Epidermal melanocyte (primary cell): Measurements from ENCODE around the gene VPS52.
"Not testable (repeated sequence)": the region's sequence is repeated elsewhere in the genome, so short reads cannot be mapped to it uniquely, and the experiment has no call there.

ENCODE experiments used
- DNase-seq: peaks from one replicate; pipeline ENCODE4 v3.0.0; 2011; ENCODE audit warnings: low spot score; ENCODE audit not compliant: insufficient read length

VPS52 gene

DNA sequence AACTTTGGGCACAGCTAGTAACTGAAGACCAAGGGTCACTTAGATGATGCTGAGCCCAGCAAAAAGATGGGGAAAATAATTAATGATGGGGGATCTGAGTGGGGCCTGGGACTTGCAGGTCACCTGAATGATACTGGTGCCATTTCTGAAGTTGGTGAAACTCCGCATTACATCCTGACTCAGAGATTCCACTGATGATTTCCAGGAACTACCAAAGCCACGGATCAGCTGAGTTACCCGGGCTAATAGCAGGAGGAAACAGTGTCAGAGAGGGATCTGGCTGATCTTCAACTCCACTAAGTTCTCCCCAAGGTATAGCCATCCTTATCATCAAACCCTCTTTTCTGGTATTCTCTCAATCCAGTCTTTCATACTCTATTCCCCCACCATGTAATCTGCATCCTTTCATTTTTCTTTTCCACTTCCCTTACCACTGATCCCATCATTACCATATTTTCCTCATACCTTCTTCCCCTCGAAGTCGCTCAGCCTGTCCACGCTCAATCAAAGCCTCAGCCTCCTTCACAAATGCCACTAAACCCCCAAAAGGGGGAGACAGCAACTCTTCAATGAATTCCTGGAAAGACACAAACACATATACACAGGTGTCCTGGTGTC, 20.2 kb downstream of the VPS52 start:
- DNase-seq: no peak

DNA sequence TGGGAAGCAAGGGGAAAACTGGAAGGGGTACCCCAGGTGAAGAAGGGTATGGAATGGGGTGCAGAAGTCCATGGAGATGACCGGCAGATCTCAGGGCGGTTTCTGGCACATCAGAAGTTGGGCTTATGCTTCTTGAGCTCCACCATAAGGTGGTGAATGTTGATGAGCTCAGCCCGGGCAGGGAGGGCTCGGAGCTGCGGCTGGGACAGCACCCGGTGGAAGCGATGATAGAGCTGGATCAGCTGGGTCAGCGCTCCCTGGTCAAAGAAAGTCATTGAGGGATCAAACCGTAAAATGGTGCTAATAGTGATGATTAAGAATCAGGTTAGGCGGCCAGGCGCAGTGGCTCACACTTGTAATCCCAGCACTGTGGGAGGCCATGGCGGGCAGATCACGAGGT, 20.9 kb downstream of the VPS52 start:
- DNase-seq: no peak

DNA sequence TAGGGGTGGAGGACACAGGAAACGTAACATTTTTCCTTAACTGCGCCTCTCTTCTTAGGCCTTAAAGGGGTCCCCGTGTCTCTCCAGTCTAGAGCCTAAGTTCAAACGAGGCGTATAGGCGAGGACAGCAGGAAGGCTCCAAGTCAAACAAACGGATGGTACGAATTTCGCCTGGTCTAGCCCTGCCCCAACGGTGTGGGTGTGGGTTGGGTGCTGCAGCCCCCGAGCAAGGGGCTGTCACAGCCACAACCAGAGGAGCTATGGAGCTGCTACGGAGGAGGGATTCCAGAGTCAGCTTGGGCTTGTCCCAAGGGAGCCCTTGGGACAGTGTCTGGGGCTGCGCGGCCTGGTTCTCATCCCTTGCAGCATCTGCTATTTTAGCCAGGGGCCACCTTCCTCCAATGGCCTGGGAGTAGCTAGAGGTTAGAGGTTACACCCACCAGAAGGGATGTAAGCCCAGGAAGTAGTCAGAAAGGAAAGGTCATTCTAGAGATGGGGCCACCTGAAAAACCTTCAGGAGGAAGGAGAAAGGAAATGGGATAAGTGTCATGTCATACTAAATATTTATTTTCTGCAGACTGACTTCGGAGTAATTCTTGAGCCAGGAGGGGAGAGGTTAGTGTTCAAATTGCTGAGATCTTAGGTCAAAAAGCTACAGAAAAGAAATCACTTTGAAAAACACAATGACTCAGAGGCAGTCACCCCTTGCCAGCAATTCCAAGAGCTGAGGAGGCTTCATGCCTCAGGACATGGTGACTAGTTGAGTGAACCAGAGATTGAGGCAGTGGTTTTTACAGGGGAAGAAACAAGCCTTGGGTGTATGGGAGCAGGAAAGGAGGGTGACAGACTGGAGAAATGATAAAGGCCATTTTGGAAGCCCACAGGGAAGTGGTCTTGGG, 21.7 kb downstream of the VPS52 start:
- no peak for DNase-seq

GRCh38 chr6:33248932-33249731, 22.5 kb downstream of the VPS52 start:
- peak; percentile 86 for DNase-seq

- no peak for DNase-seq
Measured at GRCh38 chr6:33248643-33248931, 23.1 kb downstream of the VPS52 start.

GRCh38 chr6:33247977-33248642, 23.6 kb downstream of the VPS52 start:
- DNase-seq: peak; percentile 59

DNA sequence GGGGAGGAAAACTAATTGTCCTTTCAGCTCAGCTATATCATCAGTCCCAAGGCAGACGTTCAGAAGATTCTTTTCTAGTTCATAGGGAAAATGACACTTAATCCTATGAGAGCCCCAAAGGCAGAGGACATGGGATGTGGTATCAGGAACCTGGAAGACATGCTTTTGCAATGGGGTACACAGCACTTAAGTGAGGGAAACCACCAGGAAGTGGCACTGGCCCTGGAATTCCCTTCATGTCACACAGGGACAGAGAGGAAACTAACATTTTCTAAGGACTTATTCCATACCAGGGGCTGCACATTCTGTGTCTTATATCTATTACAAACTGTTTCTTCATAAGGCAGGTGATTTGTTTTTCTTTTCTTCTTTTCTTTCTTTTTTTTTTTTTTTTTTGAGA, 28.2 kb downstream of the VPS52 start:
- no peak for DNase-seq

- no peak for DNase-seq
Measured at GRCh38 chr6:33241968-33242367, 29.7 kb downstream of the VPS52 start.

DNA sequence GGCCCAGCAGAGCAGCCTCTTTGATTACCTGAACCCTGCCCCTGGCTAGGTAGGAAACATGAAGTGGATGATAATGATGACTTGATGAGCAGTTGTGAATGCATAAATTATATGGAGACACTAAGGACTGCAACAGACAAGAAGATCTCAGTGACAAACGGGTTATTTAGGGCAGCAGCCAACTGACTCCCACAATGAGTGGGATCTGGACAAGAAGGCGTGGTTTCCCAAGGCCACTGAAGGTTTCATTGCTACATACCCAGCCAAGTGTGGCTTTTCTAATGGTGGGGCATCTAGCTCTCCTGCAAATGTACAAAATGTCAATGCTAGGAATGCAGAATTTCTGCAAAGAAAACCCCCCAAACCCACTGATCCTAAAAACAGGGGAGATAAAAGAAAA, 33.9 kb downstream of the VPS52 start:
- DNase-seq: no peak

GRCh38 chr6:33236852-33237251, 34.8 kb downstream of the VPS52 start:
- DNase-seq: no peak

GRCh38 chr6:33236328-33236727, 35.3 kb downstream of the VPS52 start:
- no peak for DNase-seq

- DNase-seq: no peak
Measured at GRCh38 chr6:33235221-33235634, 36.4 kb downstream of the VPS52 start.

DNA sequence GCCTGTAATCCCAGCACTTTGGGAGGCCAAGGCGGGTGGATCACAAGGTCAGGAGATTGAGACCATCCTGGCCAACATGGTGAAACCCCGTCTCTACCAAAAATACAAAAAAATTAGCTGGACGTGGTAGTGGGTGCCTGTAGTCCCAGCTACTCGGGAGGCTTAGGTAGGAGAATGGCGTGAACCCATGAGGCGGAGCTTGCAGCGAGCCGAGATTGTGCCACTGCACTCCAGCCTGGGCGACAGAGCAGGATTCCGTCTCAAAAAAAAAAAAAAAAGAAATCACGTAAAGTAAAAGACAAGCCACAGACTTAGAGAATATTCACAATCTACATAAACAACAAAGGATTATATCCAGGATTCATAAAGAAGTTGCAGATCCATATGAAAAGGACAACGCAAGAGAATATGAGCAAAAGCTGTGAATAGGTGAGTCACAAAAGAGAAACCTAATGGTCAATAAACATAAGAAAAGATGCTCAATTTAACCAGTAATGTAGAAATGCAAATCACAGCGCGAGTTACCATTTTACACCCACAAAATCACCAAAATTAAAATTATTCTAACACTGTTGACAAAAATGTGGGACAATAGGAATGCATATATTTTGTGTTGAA, 45.1 kb downstream of the VPS52 start:
- DNase-seq: not testable (repeated sequence)

- no peak for DNase-seq
Measured at GRCh38 chr6:33217681-33218080, 54.0 kb downstream of the VPS52 start.

DNA sequence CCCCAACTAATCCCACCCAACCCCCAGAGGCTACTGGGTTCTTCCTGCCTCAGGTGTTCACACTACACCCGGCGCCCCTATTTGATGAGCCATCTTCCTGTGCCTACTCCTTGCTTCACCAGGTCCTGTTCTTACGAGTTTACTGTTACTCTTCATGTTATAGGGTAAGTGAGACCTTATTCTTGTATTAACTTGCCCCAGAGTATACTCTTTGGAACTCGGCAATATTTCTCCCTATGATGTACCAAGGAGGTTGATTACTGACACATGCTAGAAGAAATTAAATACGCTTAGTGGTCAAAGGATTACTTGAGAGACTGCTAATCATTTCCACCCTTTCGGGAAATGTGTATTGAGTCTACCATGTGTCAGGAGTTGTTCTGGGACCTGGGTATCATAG, 54.4 kb downstream of the VPS52 start:
- no peak for DNase-seq

GRCh38 chr6:33216117-33216649, 55.5 kb downstream of the VPS52 start:
- no peak for DNase-seq

GRCh38 chr6:33215271-33216116, 56.2 kb downstream of the VPS52 start:
- no peak for DNase-seq

DNA sequence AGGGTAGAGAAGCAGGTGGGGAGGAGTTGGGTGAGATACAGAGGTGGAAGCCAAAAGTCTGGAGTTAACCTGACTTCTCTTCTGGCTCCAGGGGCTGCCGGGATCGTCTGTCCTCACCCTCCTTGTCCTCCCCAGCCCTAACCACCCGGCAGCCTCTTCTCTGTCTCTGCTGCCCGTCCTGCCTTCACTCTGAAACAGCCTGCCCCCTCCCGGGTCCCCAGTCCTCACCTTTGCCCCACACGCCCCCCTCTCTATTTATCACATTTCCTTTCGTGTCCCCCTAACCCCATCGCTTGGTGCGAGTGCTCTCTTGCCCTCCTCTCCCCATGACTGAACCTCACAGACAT, 57.7 kb downstream of the VPS52 start:
- no peak for DNase-seq

GRCh38 chr6:33213166-33213988, 58.3 kb downstream of the VPS52 start:
- peak; percentile 36 for DNase-seq

DNA sequence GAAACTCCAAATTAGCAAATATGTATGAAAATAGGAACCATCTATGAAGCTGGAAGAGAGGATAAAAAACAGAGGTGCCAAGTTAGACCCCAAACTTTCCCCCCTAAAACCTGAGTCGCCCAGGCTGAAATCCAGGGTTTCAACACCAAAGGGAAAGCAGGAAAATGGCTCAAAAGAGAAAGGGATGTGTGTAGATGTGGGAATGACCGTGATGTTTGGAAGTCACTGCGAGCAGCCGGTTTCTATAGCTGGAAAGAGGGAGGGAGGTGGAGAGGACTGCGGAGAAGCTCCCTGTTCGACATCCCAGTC, 58.9 kb downstream of the VPS52 start:
- no peak for DNase-seq
